Muscle layer of colon (tissue), 2 donors: ENCODE results near the gene OR6T1.

Experiments used
- H3K27ac ChIP-seq: one replicate; pipeline ENCODE4 v1.7.0; 2013; ENCODE audit warnings: low read depth, mild to moderate bottlenecking, low read length, moderate library complexity
- H3K27me3 ChIP-seq, 2 donors: one replicate each; pipeline ENCODE4 v1.7.0; 2013; ENCODE audit warnings: low read length in 2 of 2, mild to moderate bottlenecking in 2 of 2; ENCODE audit not compliant: insufficient read depth in 2 of 2, control insufficient read depth in 1 of 2
- H3K36me3 ChIP-seq: one replicate; pipeline ENCODE4 v1.7.0; 2013; ENCODE audit warnings: mild to moderate bottlenecking, low read length; ENCODE audit not compliant: insufficient read depth
- H3K4me1 ChIP-seq: one replicate; pipeline ENCODE4 v1.7.0; 2013; ENCODE audit warnings: mild to moderate bottlenecking, low read length; ENCODE audit not compliant: insufficient read depth
- H3K4me3 ChIP-seq, 2 donors: one replicate each; pipeline ENCODE4 v1.7.0; 2013; ENCODE audit warnings: low read length in 2 of 2, low read depth in 1 of 2, mild to moderate bottlenecking in 1 of 2, moderate library complexity in 1 of 2
- H3K9ac ChIP-seq: one replicate; pipeline ENCODE4 v1.7.0; 2013; ENCODE audit warnings: low read length
- H3K9me3 ChIP-seq: one replicate; pipeline ENCODE4 v1.7.0; 2013; ENCODE audit warnings: mild to moderate bottlenecking, low read length
- donor health status: abdominal sarcoma.
- donor health status: Adenocarcinoma of cecum.

Gene OR6T1

GRCh38 chr11:123905826-123906225 lies 37.8 kb downstream of the OR6T1 start:
- no peaks in the 10 kb centered on the region for H3K9me3 ChIP-seq
- H3K27ac ChIP-seq, result no peak overlapping the region
- H3K4me3 ChIP-seq, result no peak overlapping the region
- H3K9ac ChIP-seq, result no peak overlapping the region
- H3K36me3 ChIP-seq, result no peaks in the 10 kb centered on the region
- H3K4me1 ChIP-seq, result no peaks in the 10 kb centered on the region
- H3K27me3 ChIP-seq, result no peaks in the 10 kb centered on the region

DNA sequence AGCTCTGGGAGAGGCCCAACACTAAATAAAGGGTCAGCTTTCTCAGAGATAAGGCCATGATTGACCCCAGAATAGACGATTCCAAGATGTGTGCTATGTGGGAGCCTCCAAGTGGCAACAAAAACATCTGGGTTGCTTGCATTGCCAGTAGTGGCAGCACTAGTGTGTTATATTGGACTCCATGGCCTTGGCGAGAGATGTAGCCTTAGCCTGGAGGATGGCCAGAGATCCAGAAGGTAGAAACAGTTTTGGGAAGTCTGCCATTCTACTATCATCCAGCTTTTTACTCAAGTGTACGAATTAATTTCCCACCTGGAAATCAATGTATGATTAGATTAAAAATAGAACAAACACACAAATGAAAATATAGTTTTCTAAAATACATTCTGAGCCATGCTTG lies 38.7 kb downstream of the OR6T1 start:
- no peaks in the 10 kb centered on the region for H3K9me3 ChIP-seq
- H3K4me3 ChIP-seq, result no peak overlapping the region
- H3K4me1 ChIP-seq, result no peaks in the 10 kb centered on the region
- no peaks in the 10 kb centered on the region for H3K27me3 ChIP-seq
- H3K27ac ChIP-seq, result no peak overlapping the region
- no peak overlapping the region for H3K9ac ChIP-seq
- H3K36me3 ChIP-seq, result no peaks in the 10 kb centered on the region

GRCh38 chr11:123903932-123904331 lies 39.7 kb downstream of the OR6T1 start:
- no peaks in the 10 kb centered on the region for H3K9me3 ChIP-seq
- H3K4me3 ChIP-seq, result no peak overlapping the region
- no peaks in the 10 kb centered on the region for H3K36me3 ChIP-seq
- H3K9ac ChIP-seq, result no peak overlapping the region
- H3K27me3 ChIP-seq, result no peaks in the 10 kb centered on the region
- H3K4me1 ChIP-seq, result no peaks in the 10 kb centered on the region
- H3K27ac ChIP-seq, result no peak overlapping the region

DNA sequence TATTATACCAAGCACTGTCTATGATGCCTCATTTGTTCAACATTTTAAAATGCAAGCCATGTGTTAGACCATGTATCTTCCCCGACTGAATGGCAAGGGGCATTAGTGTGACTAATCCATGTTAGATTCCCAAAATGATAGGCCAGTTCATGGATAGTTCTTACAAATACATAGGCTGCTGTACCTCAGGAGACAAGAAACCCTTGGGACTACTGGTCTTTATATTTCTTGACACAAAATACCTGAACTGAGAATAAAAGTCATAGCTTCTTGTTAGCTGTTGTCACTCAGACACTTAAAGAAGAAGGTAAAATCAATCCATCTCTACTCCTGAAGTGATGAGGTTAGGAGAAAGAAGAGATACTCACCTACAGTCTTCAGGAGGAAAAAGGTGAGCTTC lies 41.8 kb downstream of the OR6T1 start, which contains the start of gene OR8D4:
Gene OR8D4 (plus strand): TSS at position 301 of the 400 bp plus-strand sequence. CDS start 4,265 bp downstream, outside the sequence.
- H3K9me3 ChIP-seq, result no peaks in the 10 kb centered on the region
- H3K27me3 ChIP-seq, result no peaks in the 10 kb centered on the region
- H3K9ac ChIP-seq, result no peak within 1 kb of the TSS
- no peak within 1 kb of the TSS for H3K27ac ChIP-seq
- no peak within 1 kb of the TSS for H3K4me3 ChIP-seq
- no peaks in the 10 kb centered on the region for H3K36me3 ChIP-seq
- H3K4me1 ChIP-seq, result no peaks in the 10 kb centered on the region

DNA sequence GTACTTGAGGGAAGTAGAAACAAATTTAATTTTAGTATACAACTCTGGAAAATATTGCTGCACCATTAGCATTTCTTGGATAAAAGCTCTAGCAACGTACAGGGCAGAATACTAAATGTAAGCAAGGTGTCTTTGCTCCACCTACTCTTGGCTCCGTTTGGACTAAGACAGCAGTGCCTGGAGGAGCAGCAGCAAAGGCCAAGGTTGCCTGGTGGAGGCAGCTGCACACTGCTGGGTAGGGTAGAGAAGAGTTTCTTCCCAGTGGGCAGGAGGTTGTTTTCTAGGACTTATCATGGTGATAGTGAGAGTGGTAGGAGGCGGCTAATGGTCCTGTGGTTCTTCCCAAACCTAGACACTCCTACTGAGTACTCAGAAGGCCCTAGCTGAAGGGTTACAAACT lies 43.8 kb downstream of the OR6T1 start:
- no peaks in the 10 kb centered on the region for H3K27me3 ChIP-seq
- no peak overlapping the region for H3K4me3 ChIP-seq
- no peaks in the 10 kb centered on the region for H3K9me3 ChIP-seq
- no peak overlapping the region for H3K27ac ChIP-seq
- H3K36me3 ChIP-seq, result no peaks in the 10 kb centered on the region
- H3K9ac ChIP-seq, result no peak overlapping the region
- H3K4me1 ChIP-seq, result no peaks in the 10 kb centered on the region
